ENCODE results near the gene RTTN. TPM values are rescaled to one million over a fixed set of nuclear protein-coding genes. Genes with fewer than 3 reads are reported as not detected.

Gene RTTN
- total and polyA plus RNA-seq, 2 donors: 8.1 to 15.7 TPM

DNA sequence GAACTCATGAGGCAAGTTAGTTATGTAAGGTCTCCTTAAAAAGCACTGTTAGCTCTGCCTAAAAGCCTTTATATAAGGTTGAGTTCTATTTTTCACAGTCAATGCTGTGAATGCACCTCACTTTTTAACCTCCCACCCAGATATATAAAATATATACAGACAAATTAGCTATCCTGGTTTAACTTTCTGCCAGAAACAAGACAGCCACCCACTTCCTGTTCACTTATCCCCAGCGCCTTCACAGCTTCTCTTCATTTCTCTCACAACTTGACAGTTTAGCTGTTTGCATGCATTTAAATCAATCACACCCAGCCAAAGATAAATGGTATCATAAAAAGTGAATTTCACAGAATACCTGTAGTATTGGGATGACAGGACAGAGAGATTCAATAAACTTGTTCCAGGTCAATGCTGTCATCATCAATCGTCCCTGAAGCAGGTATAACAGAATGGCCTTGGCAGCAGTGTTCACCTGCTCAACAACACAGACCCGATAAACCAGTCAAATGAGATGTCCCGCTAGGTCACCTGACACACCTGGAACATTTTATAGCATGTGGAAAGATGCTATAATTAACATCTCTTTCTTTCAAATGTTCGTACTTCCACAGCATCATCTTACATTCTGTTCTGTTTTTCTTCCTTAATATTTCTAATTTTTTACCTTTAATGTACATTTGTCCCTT lies 55.7 kb downstream of the RTTN start:
- DNase-seq (ENCODE audit: low read depth in 6 of 9, low spot score in 9 of 9): no peak
- no peaks in the 10 kb centered on the region for H3K27me3 ChIP-seq (ENCODE audit: control insufficient read depth in 2 of 2, insufficient read depth in 1 of 2, low read length in 1 of 2)
- H3K27ac ChIP-seq (ENCODE audit: low read depth in 1 of 2, low read length in 1 of 2): no peak overlapping the region
- H3K9me3 ChIP-seq (ENCODE audit: control insufficient read depth in 2 of 2, insufficient read depth in 1 of 2, low read length in 1 of 2): no peaks in the 10 kb centered on the region
- H3K4me1 ChIP-seq (ENCODE audit: control insufficient read depth in 2 of 2, insufficient read depth in 2 of 2, low read length in 2 of 2): peaks cover 0 to 2% of the 10 kb centered on the region in 2 donors
- peaks cover 17 to 25% of the 10 kb centered on the region in 2 donors for H3K36me3 ChIP-seq (ENCODE audit: control insufficient read depth in 2 of 2, insufficient read depth in 2 of 2, low read length in 1 of 2)
- no peak overlapping the region for H3K4me3 ChIP-seq (ENCODE audit: low read length in 2 of 2)
- WGBS: 92% methylated on average over 5 of the region's 5 CpGs

DNA sequence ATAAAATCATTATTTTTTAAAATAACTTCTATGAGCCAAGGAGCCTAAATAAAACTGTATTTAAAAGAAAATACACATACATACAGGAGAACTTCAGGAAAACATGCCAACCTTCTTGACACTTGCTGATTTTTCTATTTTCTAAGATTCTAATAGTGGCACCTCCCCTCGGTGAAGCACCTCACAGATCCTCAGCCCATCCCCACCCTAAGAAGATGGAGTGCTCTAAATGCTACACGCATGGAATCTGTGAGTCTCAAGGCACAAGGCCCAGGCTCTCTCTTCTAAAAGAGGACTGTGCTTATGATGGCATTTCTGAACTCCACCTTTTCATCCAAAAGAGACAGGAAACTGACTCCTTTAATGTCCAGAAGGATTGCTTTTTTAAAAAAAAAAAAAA lies 56.3 kb downstream of the RTTN start:
- no peaks in the 10 kb centered on the region for H3K27me3 ChIP-seq (ENCODE audit: control insufficient read depth in 2 of 2, insufficient read depth in 1 of 2, low read length in 1 of 2)
- DNase-seq (ENCODE audit: low read depth in 6 of 9, low spot score in 9 of 9): no peak
- peaks cover 20 to 28% of the 10 kb centered on the region in 2 donors for H3K36me3 ChIP-seq (ENCODE audit: control insufficient read depth in 2 of 2, insufficient read depth in 2 of 2, low read length in 1 of 2)
- H3K27ac ChIP-seq (ENCODE audit: low read depth in 1 of 2, low read length in 1 of 2): no peak overlapping the region
- H3K9me3 ChIP-seq (ENCODE audit: control insufficient read depth in 2 of 2, insufficient read depth in 1 of 2, low read length in 1 of 2): no peaks in the 10 kb centered on the region
- WGBS: 98% methylated on average over 2 of the region's 2 CpGs
- H3K4me1 ChIP-seq (ENCODE audit: control insufficient read depth in 2 of 2, insufficient read depth in 2 of 2, low read length in 2 of 2): peaks cover 0 to 2% of the 10 kb centered on the region in 2 donors
- H3K4me3 ChIP-seq (ENCODE audit: low read length in 2 of 2): no peak overlapping the region

DNA sequence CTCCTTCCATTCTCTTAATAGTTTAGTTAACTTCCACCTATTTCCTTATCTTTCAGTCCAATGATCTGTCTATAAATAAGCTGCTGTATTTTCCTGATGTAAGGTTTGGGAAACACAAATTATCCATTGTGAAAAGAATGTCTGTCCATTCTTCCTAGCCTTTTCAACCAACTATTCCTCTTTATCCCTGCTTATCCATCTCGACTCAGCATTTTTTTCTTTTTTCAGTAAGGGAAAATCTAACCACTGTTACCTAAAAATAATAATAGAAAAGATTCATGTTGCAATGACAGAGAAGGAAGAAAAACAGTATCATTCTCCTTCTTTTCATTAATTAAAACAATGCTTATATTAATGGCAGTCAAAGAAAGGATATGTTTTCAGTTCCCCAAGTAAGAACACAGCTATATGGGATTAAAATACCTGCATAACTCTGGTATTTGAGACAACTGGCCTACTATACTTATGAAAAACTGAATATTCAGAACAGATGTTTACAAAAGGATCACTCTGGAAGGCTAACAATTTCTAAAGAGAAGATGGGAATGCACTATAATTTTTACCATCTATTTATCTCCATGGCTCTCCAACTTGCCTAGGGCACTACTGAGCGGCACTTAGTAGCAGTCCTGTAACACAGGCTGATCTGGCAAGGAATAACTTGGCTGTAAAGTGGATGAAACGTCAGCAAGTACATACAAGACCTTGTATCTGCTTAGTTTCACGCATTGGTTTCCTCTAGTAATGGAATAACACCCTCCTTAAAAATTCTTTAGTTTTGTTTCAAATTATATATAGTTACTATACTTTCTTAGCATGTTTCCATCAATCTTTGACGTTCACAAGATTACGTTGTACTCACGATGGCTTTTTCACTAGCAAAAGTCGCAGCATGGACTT lies 57.2 kb downstream of the RTTN start:
- no peaks in the 10 kb centered on the region for H3K27me3 ChIP-seq (ENCODE audit: control insufficient read depth in 2 of 2, insufficient read depth in 1 of 2, low read length in 1 of 2)
- H3K27ac ChIP-seq (ENCODE audit: low read depth in 1 of 2, low read length in 1 of 2): no peak overlapping the region
- H3K9me3 ChIP-seq (ENCODE audit: control insufficient read depth in 2 of 2, insufficient read depth in 1 of 2, low read length in 1 of 2): no peaks in the 10 kb centered on the region
- WGBS: 92% methylated on average over 8 of the region's 8 CpGs
- peaks cover 0 to 2% of the 10 kb centered on the region in 2 donors for H3K4me1 ChIP-seq (ENCODE audit: control insufficient read depth in 2 of 2, insufficient read depth in 2 of 2, low read length in 2 of 2)
- H3K4me3 ChIP-seq (ENCODE audit: low read length in 2 of 2): no peak overlapping the region
- peaks cover 23 to 33% of the 10 kb centered on the region in 2 donors for H3K36me3 ChIP-seq (ENCODE audit: control insufficient read depth in 2 of 2, insufficient read depth in 2 of 2, low read length in 1 of 2)
- DNase-seq (ENCODE audit: low read depth in 6 of 9, low spot score in 9 of 9): no peak

DNA sequence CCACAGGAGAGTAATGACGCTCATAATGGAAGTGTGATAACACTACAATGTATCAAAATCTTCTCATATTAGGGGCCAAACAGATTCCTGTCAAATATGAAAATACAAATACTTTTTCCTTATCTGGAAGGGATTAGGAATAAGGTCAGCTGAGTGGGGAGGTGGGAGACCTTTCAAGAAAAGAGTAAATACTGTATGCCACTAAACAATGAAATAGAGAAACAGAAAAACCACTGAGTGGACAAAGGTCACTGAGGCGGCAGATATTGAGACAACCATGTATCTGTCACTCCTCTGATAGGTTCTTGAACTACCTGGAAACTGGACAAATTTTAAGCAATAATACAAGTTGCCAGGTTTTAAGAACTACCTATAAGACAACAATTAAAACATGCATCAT lies 59.3 kb downstream of the RTTN start:
- Histone ChIP-seq H3K36me3 (ENCODE audit: control insufficient read depth in 2 of 2, insufficient read depth in 2 of 2, low read length in 1 of 2) (peaks cover 23 to 35% of the 10 kb centered on the region in 2 donors), H3K27ac (ENCODE audit: low read depth in 1 of 2, low read length in 1 of 2) (no peak overlapping the region), H3K4me3 (ENCODE audit: low read length in 2 of 2) (no peak overlapping the region), H3K4me1 (ENCODE audit: control insufficient read depth in 2 of 2, insufficient read depth in 2 of 2, low read length in 2 of 2) (no peaks in the 10 kb centered on the region), H3K9me3 (ENCODE audit: control insufficient read depth in 2 of 2, insufficient read depth in 1 of 2, low read length in 1 of 2) (no peaks in the 10 kb centered on the region), H3K27me3 (ENCODE audit: control insufficient read depth in 2 of 2, insufficient read depth in 1 of 2, low read length in 1 of 2) (no peaks in the 10 kb centered on the region)
- DNase-seq (ENCODE audit: low read depth in 6 of 9, low spot score in 9 of 9): no peak
- 98% methylated on average over 2 of the region's 2 CpGs for WGBS

DNA sequence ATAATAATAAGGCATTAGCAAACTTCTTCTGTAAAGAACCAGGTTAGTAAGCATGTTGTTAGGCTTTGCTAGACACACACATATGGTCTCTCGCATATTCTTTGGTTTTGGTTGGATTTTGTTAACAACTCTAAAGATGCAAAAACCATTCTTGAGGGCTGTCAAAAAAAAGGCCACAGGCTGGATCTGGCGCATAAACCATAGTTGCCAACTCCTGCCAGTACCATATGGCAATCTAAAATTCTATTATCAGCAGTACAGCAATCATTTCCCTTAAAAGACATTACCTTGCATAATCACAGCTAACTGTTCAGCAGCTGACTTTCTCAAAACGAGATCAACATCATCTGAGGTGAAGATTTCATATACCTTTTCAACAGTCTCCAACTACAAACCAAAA lies 63.5 kb downstream of the RTTN start:
- WGBS: 95% methylated on average over 3 of the region's 3 CpGs
- DNase-seq (ENCODE audit: low read depth in 6 of 9, low spot score in 9 of 9): no peak
- Histone ChIP-seq H3K4me3 (ENCODE audit: low read length in 2 of 2) (no peak overlapping the region), H3K27ac (ENCODE audit: low read depth in 1 of 2, low read length in 1 of 2) (no peak overlapping the region), H3K4me1 (ENCODE audit: control insufficient read depth in 2 of 2, insufficient read depth in 2 of 2, low read length in 2 of 2) (no peaks in the 10 kb centered on the region), H3K36me3 (ENCODE audit: control insufficient read depth in 2 of 2, insufficient read depth in 2 of 2, low read length in 1 of 2) (peaks cover 10 to 20% of the 10 kb centered on the region in 2 donors), H3K27me3 (ENCODE audit: control insufficient read depth in 2 of 2, insufficient read depth in 1 of 2, low read length in 1 of 2) (no peaks in the 10 kb centered on the region), H3K9me3 (ENCODE audit: control insufficient read depth in 2 of 2, insufficient read depth in 1 of 2, low read length in 1 of 2) (no peaks in the 10 kb centered on the region)

DNA sequence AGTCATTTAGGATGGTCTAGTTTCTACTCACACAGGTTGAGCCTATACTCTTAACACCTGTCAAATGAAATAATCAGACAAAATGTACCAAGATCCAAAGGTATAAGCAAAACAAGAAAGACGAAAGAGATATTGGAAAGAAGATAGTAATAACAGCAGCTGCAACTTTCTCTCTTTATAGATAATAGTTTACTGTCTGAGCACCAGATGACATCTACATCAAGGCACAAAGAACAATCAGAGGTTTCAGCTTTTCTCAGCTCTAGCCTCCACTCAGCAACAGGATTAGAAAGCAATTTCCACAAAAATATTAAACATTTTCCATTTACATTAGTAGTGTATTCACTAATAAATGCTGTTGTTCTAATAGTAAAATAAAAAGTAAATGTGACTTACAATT lies 66.3 kb downstream of the RTTN start:
- 99% methylated on average over 1 of the region's 1 CpG for WGBS
- H3K36me3 ChIP-seq (ENCODE audit: control insufficient read depth in 2 of 2, insufficient read depth in 2 of 2, low read length in 1 of 2): peaks cover 3 to 10% of the 10 kb centered on the region in 2 donors
- DNase-seq (ENCODE audit: low read depth in 6 of 9, low spot score in 9 of 9): no peak
- H3K4me3 ChIP-seq (ENCODE audit: low read length in 2 of 2): no peak overlapping the region
- H3K27me3 ChIP-seq (ENCODE audit: control insufficient read depth in 2 of 2, insufficient read depth in 1 of 2, low read length in 1 of 2): no peaks in the 10 kb centered on the region
- no peak overlapping the region for H3K27ac ChIP-seq (ENCODE audit: low read depth in 1 of 2, low read length in 1 of 2)
- no peaks in the 10 kb centered on the region for H3K9me3 ChIP-seq (ENCODE audit: control insufficient read depth in 2 of 2, insufficient read depth in 1 of 2, low read length in 1 of 2)
- no peaks in the 10 kb centered on the region for H3K4me1 ChIP-seq (ENCODE audit: control insufficient read depth in 2 of 2, insufficient read depth in 2 of 2, low read length in 2 of 2)

DNA sequence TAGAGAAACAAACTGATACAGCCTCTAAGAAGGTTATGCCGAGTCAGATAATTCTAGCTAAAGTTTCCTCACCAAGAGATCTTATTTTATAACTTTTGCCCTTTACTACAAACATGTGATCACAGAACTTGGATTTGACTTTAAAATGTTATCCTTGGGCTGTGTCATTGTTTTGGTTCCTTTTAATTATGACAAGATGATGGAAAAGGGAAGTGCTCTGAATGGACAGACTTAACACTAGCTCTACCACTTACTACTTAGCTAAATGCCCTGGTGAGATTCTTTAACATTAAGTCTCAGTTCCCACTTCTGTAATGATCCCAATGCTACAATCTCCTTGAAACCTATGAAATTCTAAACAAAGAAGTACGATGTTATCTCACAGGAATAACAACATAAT lies 69.9 kb downstream of the RTTN start:
- Histone ChIP-seq H3K36me3 (ENCODE audit: control insufficient read depth in 2 of 2, insufficient read depth in 2 of 2, low read length in 1 of 2) (peaks cover 0 to 8% of the 10 kb centered on the region in 2 donors), H3K4me3 (ENCODE audit: low read length in 2 of 2) (no peak overlapping the region), H3K27ac (ENCODE audit: low read depth in 1 of 2, low read length in 1 of 2) (no peak overlapping the region), H3K27me3 (ENCODE audit: control insufficient read depth in 2 of 2, insufficient read depth in 1 of 2, low read length in 1 of 2) (no peaks in the 10 kb centered on the region), H3K4me1 (ENCODE audit: control insufficient read depth in 2 of 2, insufficient read depth in 2 of 2, low read length in 2 of 2) (no peaks in the 10 kb centered on the region), H3K9me3 (ENCODE audit: control insufficient read depth in 2 of 2, insufficient read depth in 1 of 2, low read length in 1 of 2) (no peaks in the 10 kb centered on the region)
- WGBS: 72% methylated on average over 2 of the region's 2 CpGs
- DNase-seq (ENCODE audit: low read depth in 6 of 9, low spot score in 9 of 9): no peak

DNA sequence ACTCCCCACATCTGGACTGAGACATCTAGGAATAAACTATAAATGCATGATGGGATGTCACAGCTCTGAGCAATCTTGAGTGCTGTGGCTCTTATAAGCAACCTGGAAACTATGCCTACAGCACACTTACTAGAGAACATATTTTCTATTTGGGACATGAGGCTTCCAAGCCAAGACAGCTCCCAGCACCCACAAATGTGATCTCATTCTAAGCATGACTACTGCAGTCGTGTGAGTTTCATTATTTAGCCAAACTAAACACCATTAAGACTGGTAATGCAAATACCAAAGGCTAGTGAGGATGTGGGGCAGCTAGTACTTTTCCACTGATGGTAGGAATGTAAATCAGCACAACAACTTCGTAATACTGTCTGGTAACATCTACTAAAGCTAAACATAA lies 72.5 kb downstream of the RTTN start:
- no peak for DNase-seq (ENCODE audit: low read depth in 6 of 9, low spot score in 9 of 9)
- Histone ChIP-seq H3K27me3 (ENCODE audit: control insufficient read depth in 2 of 2, insufficient read depth in 1 of 2, low read length in 1 of 2) (no peaks in the 10 kb centered on the region), H3K4me1 (ENCODE audit: control insufficient read depth in 2 of 2, insufficient read depth in 2 of 2, low read length in 2 of 2) (no peaks in the 10 kb centered on the region), H3K4me3 (ENCODE audit: low read length in 2 of 2) (no peak overlapping the region), H3K36me3 (ENCODE audit: control insufficient read depth in 2 of 2, insufficient read depth in 2 of 2, low read length in 1 of 2) (peaks cover 0 to 8% of the 10 kb centered on the region in 2 donors), H3K27ac (ENCODE audit: low read depth in 1 of 2, low read length in 1 of 2) (no peak overlapping the region), H3K9me3 (ENCODE audit: control insufficient read depth in 2 of 2, insufficient read depth in 1 of 2, low read length in 1 of 2) (no peaks in the 10 kb centered on the region)
- WGBS: 96% methylated on average over 2 of the region's 2 CpGs

DNA sequence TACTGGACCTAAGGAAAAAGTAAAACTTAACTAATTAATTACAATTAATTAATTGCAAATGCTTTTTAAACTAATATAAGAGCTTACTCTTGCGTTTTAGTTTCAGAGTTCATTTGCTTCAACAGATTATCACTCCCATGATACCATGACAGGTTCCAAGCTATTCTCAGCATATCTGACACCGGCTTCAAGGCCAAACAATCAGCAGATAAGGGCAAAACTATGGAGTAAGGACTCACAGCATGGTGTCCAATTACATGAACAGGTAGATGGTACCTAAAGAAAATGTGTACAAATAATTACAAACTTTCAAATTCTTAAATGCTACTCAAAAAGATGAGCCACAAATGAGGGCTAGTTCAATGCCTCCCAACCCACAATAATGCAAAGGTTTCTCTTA lies 77.2 kb downstream of the RTTN start:
- Histone ChIP-seq H3K9me3 (ENCODE audit: control insufficient read depth in 2 of 2, insufficient read depth in 1 of 2, low read length in 1 of 2) (no peaks in the 10 kb centered on the region), H3K27ac (ENCODE audit: low read depth in 1 of 2, low read length in 1 of 2) (no peak overlapping the region), H3K27me3 (ENCODE audit: control insufficient read depth in 2 of 2, insufficient read depth in 1 of 2, low read length in 1 of 2) (no peaks in the 10 kb centered on the region), H3K4me1 (ENCODE audit: control insufficient read depth in 2 of 2, insufficient read depth in 2 of 2, low read length in 2 of 2) (no peaks in the 10 kb centered on the region), H3K36me3 (ENCODE audit: control insufficient read depth in 2 of 2, insufficient read depth in 2 of 2, low read length in 1 of 2) (peaks cover 0 to 17% of the 10 kb centered on the region in 2 donors), H3K4me3 (ENCODE audit: low read length in 2 of 2) (no peak overlapping the region)
- no peak for DNase-seq (ENCODE audit: low read depth in 6 of 9, low spot score in 9 of 9)
- 98% methylated on average over 2 of the region's 2 CpGs for WGBS
